Small intestine (tissue), 7 donors: ENCODE measurements around the gene METAP1D. TPM values are rescaled to one million over a fixed set of nuclear protein-coding genes. Genes with fewer than 3 reads are reported as not detected.
A peak's percentile ranks its signal among the peaks of the same experiment; 100 is the strongest.

Experiments used
- DNase-seq, 2 donors: peaks; one replicate each; pipeline versions ENCODE4 v3.0.0 to v3.0.0-alpha.2; 2013
- FAIRE-seq: peaks from 2 replicates; lab custom pipeline; 2012; peaks lifted over from hg19 to GRCh38; lab: Jason Lieb, UNC
- H3K27ac ChIP-seq, 3 donors: one replicate each; pipeline ENCODE4 v1.5.1; 2013; ENCODE audit warnings: low read length in 2 of 3, mild to moderate bottlenecking in 2 of 3, control low read depth in 1 of 3, inconsistent platforms in 1 of 3, low read depth in 1 of 3, moderate library complexity in 1 of 3
- H3K27me3 ChIP-seq, 3 donors: one replicate each; pipeline ENCODE4 v1.6.1; 2013; ENCODE audit warnings: low read length in 3 of 3, inconsistent platforms in 1 of 3; ENCODE audit not compliant: control insufficient read depth in 3 of 3, insufficient read depth in 3 of 3
- H3K36me3 ChIP-seq, 3 donors: one replicate each; pipeline ENCODE4 v1.6.1; 2013; ENCODE audit warnings: low read length in 3 of 3, inconsistent platforms in 1 of 3, low read depth in 1 of 3, mild to moderate bottlenecking in 1 of 3, moderate library complexity in 1 of 3; ENCODE audit not compliant: control insufficient read depth in 3 of 3, insufficient read depth in 2 of 3
- H3K4me1 ChIP-seq, 3 donors: one replicate each; pipeline ENCODE4 v1.6.1; 2013; ENCODE audit warnings: low read length in 2 of 3, inconsistent platforms in 1 of 3, low read depth in 1 of 3, mild to moderate bottlenecking in 1 of 3, moderate library complexity in 1 of 3; ENCODE audit not compliant: control insufficient read depth in 3 of 3, insufficient read depth in 2 of 3
- H3K4me3 ChIP-seq, 3 donors: one replicate each; pipeline ENCODE4 v1.5.1; 2013; ENCODE audit warnings: low read length in 3 of 3, control low read depth in 1 of 3, inconsistent platforms in 1 of 3, low read depth in 1 of 3, mild to moderate bottlenecking in 1 of 3, moderate library complexity in 1 of 3
- H3K9me3 ChIP-seq, 2 donors: one replicate each; pipeline ENCODE4 v1.6.1; 2013; ENCODE audit warnings: low read depth in 1 of 2, low read length in 1 of 2; ENCODE audit not compliant: control insufficient read depth in 2 of 2, insufficient read depth in 1 of 2
- WGBS, 3 donors: extraction: QIAGEN DNeasy Blood & Tissue Kit; methylation state at CpG; one replicate each; pipeline ENCODE4 v1.1.7; 2013; 5-methylcytosine and 5-hydroxymethylcytosine counted together
- polyA plus RNA-seq, 4 donors: library from polyadenylated mRNA; stranded (reverse) in 3 of 4; unstranded in 1 of 4; fragments of 200-250 nt in 3 of 4; fragments of 120-200 nt in 1 of 4; gene quantifications; one replicate each; pipeline versions ENCODE4 v1.2.1 to v1.2.3, GENCODE V29; 2013
- donor health status: healthy with polysubstance abuse.
- donor health status: control.
- donor health status: control.
- donor health status: Bipolar disorder and iron deficiency.
- donor health status: healthy.

METAP1D gene
- polyA plus RNA-seq, 4 donors = 0.45 to 8.4 (median 3.0) TPM

- peak; percentile 79 to 93 for DNase-seq
- no peak for FAIRE-seq
- peak within 1 kb of the TSS; percentile 23 to 50 (median 36) for H3K4me3 ChIP-seq
- 0 to 1% (median 1%) methylated on average over 71 to 74 of the region's 74 CpGs for WGBS, 3 donors
- no peaks in the 10 kb centered on the region for H3K9me3 ChIP-seq
- no peaks in the 10 kb centered on the region for H3K36me3 ChIP-seq
- H3K4me1 ChIP-seq = peaks cover 5 to 38% (median 6%) of the 10 kb centered on the region in 3 donors
- peak within 1 kb of the TSS in 1 of 3 donors; percentile 1 for H3K27ac ChIP-seq
- peaks cover 0 to 100% (median 63%) of the 10 kb centered on the region in 3 donors for H3K27me3 ChIP-seq
These were observed 102.9 kb downstream of the METAP1D start, which contains the start of gene DLX2 for GRCh38 chr2:172102391-172103359. Gene DLX2, minus strand, starts transcription at chr2:172102900. Its CDS starts 362 bp downstream, at chr2:172102538.

DNA sequence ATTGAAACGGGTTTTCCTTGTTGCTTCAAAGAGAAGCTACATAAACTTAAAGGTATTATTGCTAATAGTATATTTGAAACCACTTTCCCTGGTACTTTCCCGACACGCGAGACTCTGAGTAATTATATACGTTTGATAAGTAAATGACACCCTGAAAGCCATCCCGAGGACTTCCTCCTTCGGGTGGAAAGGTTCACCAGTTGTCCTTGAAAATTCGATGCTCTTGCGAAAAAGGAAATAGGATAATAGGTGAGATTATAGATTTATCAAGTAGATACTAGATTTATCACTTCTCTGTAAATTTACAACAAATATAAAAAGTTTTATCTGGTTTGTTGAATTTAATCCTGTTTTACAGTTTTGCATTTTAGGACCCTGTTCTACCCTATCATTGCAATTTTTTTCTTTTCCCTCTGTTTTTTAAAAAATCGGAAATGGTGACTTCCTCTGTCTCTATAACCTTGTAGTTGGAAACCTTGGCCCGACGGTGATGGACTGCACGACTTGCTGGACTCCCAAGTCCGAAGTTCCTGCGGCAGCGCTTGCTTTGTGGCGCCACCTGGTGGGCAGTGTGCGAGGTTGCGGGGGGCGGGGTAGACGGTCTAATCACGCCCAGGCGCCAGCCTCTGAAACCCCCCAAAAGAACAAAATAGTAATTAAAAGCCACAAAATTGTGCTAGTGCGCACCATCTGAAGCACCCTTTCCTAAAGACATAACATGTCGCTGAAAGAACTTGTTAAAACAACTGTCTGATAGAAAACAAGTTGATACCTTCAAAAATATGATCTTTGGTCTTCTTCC, 103.9 kb downstream of the METAP1D start:
- Histone ChIP-seq H3K36me3 (no peaks in the 10 kb centered on the region), H3K27ac (no peak overlapping the region), H3K4me3 (no peak overlapping the region), H3K4me1 (peaks cover 5 to 43% (median 6%) of the 10 kb centered on the region in 3 donors), H3K9me3 (no peaks in the 10 kb centered on the region), H3K27me3 (peaks cover 3 to 100% (median 65%) of the 10 kb centered on the region in 3 donors)
- WGBS, 3 donors = 1 to 2% (median 2%) methylated on average over 25 of the region's 25 CpGs
- DNase-seq = peak; percentile 77 to 85
- FAIRE-seq = no peak

DNA sequence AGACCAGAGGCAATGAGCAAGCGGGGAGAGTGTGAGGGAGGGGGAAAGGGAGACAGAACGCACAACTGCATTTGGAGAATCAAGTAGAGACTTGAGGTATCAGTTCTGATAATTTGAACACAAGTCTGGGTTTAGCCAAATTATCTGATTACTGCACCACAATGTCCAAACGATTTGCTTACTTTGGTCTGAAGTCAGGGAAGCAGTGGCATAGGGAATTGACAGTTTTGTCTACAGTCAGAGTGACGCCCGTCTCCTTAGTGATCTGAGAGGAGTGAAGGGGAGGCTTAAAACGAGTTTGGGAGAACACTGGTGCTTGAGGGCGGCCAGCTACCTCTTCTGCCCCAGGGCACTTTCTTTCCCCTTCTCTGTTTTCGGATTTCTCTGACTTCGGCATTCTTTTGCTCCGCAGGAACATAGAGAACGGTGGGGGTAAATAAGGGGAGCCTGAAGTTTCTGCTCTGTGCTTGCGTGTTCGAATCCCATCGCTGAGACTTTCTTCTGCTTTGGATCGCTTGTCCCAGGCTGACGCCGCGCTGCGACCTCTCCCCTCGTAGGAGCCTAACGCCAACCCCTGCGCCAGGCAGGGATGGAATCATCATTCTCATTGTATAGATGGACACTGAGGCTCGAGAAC, 105.8 kb downstream of the METAP1D start:
- Histone ChIP-seq H3K4me3 (no peak overlapping the region), H3K4me1 (peaks cover 0 to 41% (median 2%) of the 10 kb centered on the region in 3 donors), H3K27ac (no peak overlapping the region), H3K9me3 (no peaks in the 10 kb centered on the region), H3K36me3 (no peaks in the 10 kb centered on the region), H3K27me3 (peaks cover 3 to 97% (median 56%) of the 10 kb centered on the region in 3 donors)
- FAIRE-seq (no peak), DNase-seq (peak in 1 of 2 donors; percentile 13)
- 12 to 19% (median 13%) methylated on average over 23 of the region's 23 CpGs for WGBS, 3 donors

- DNase-seq = peak; percentile 29 to 54
- H3K27ac ChIP-seq = no peak overlapping the region
- FAIRE-seq = no peak
- H3K4me1 ChIP-seq = peaks cover 0 to 34% (median 2%) of the 10 kb centered on the region in 3 donors
- H3K9me3 ChIP-seq = no peaks in the 10 kb centered on the region
- 4 to 7% (median 4%) methylated on average over 44 of the region's 44 CpGs for WGBS, 3 donors
- no peaks in the 10 kb centered on the region for H3K36me3 ChIP-seq
- peak overlapping the region in 1 of 3 donors; percentile 29 for H3K4me3 ChIP-seq
- peaks cover 3 to 89% (median 49%) of the 10 kb centered on the region in 3 donors for H3K27me3 ChIP-seq
These were observed 106.6 kb downstream of the METAP1D start for GRCh38 chr2:172106108-172106961.

DNA sequence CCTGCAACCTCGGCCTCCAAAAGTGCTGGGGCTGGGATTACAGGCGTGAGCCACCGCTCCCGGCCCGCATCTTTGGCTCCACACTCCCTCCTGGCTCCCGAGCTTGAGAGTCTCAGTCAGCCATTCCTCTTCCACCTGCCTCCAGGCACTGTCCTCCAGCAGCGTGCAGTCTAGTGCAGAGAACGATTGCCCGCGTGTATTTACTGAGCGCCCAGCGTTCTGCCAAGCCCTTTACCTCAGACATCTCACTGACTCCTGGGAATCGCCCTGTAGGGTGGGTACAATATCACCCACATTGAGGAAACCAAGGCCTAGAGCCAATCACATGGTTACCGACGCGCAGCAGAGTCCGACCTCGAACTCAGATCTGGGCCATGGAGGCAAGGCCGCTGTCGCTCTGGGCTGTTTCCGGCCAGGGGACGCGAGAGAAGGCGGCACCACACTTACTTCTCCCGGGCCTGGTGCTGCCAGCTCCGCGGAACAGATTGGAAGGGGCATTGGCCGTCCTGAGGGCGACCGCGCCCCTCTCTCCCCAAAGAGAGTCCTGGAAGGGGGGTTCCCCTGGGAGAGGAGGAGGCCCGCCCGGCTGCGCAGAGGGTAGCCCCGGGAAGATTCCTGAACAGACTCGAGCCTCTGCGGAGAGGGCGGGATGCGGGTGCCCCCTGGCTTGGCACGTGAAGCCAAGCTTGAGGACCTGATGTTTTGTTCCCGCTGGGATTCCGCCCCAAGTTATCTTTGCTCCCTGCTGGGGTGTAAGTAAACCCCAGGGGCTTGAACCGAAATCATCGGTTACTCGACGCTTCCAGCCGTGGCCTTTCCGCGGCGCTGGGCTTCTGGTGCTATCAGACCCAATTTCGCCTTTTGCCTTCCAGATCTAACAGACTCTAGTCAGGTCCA, 108.2 kb downstream of the METAP1D start:
- no peaks in the 10 kb centered on the region for H3K36me3 ChIP-seq
- peaks cover 0 to 19% (median 1%) of the 10 kb centered on the region in 3 donors for H3K4me1 ChIP-seq
- H3K4me3 ChIP-seq = no peak overlapping the region
- H3K9me3 ChIP-seq = no peaks in the 10 kb centered on the region
- no peak overlapping the region for H3K27ac ChIP-seq
- DNase-seq (peak in 1 of 2 donors; percentile 15), FAIRE-seq (no peak)
- H3K27me3 ChIP-seq = peaks cover 3 to 83% (median 38%) of the 10 kb centered on the region in 3 donors
- 21 to 41% (median 34%) methylated on average over 51 of the region's 51 CpGs for WGBS, 3 donors

DNA sequence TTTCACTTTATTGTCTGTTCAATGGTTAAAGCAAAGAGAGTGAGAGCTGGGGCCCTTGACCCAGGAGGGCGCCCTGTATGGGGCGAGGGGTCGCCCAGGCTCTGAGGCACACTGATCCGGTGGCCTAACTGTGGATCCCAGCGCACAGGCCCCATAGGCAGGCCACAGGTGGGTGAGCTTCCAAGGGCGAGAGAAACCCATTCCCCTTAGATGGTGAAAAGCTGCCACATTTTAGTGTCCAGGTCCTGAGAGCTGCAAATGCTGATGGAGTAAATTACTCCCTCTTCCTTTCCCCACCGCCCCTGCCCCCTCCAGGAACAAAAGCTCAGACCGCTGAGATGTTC, 108.8 kb downstream of the METAP1D start:
- Histone ChIP-seq H3K4me1 (peaks cover 0 to 13% (median 0%) of the 10 kb centered on the region in 3 donors), H3K27me3 (peaks cover 3 to 80% (median 38%) of the 10 kb centered on the region in 3 donors), H3K27ac (no peak overlapping the region), H3K4me3 (no peak overlapping the region), H3K9me3 (no peaks in the 10 kb centered on the region), H3K36me3 (no peaks in the 10 kb centered on the region)
- no peak for DNase-seq
- WGBS, 3 donors = 43 to 85% (median 78%) methylated on average over 8 of the region's 8 CpGs
- no peak for FAIRE-seq
